Posterior cingulate gyrus (tissue), 11 donors: ENCODE results near the gene PFDN1.
"Not testable (repeated sequence)": the region's sequence is repeated elsewhere in the genome, so short reads cannot be mapped to it uniquely, and the experiment has no call there.

Source experiments
- DNase-seq, 10 donors: peaks; one replicate each; pipeline versions ENCODE4 v3.0.0 to v3.0.0-alpha.2; 2020 to 2021; ENCODE audit warnings: mixed read lengths in 3 of 10
- intact Hi-C: fragments of 100-400 bp; cut with DNase I; formaldehyde crosslinking; loops from one replicate; pipeline ENCODE4 v1.15.1; 2023

PFDN1 gene

GRCh38 chr5:140220698-140221064 is 82.2 kb downstream of the PFDN1 start:
- DNase-seq, result peak in 1 of 10 donors; percentile 54
- intact Hi-C loops, result no loop called here

- no peak for DNase-seq
- intact Hi-C loops, result no loop called here
Observed at GRCh38 chr5:140220032-140220697, 82.7 kb downstream of the PFDN1 start.

- intact Hi-C loops, result no loop called here
Observed at GRCh38 chr5:140219068-140219991, 83.6 kb downstream of the PFDN1 start.

GRCh38 chr5:140217299-140218026 is 85.4 kb downstream of the PFDN1 start:
- no peak for DNase-seq
- intact Hi-C loops, result no loop called here

More at GRCh38 chr5:140219068-140219991, 83.6 kb downstream of the PFDN1 start:
- no peak for DNase-seq

GRCh38 chr5:140216478-140217074 is 86.3 kb downstream of the PFDN1 start:
- intact Hi-C loops, result no loop called here
- DNase-seq, result no peak

GRCh38 chr5:140215276-140215675 is 87.6 kb downstream of the PFDN1 start:
- no peak for DNase-seq
- intact Hi-C loops, result no loop called here

GRCh38 chr5:140214831-140215230 is 88.1 kb downstream of the PFDN1 start:
- DNase-seq, result no peak
- intact Hi-C loops, result no loop called here

GRCh38 chr5:140213370-140213983 is 89.4 kb downstream of the PFDN1 start:
- DNase-seq, result no peak
- intact Hi-C loops, result no loop called here

- no peak for DNase-seq
- intact Hi-C loops, result no loop called here
Observed at GRCh38 chr5:140208065-140208464, 94.8 kb downstream of the PFDN1 start.

GRCh38 chr5:140207250-140207964 is 95.5 kb downstream of the PFDN1 start:
- intact Hi-C loops, result no loop called here
- no peak for DNase-seq

GRCh38 chr5:140205952-140206351 is 96.9 kb downstream of the PFDN1 start:
- intact Hi-C loops, result no loop called here
- no peak for DNase-seq

GRCh38 chr5:140205216-140205615 is 97.7 kb downstream of the PFDN1 start:
- intact Hi-C loops, result no loop called here
- no peak for DNase-seq

GRCh38 chr5:140202610-140203009 is 100.3 kb downstream of the PFDN1 start:
- intact Hi-C loops, result no loop called here
- no peak for DNase-seq

- intact Hi-C loops, result no loop called here
- no peak for DNase-seq
Observed at GRCh38 chr5:140202078-140202477, 100.8 kb downstream of the PFDN1 start.

- intact Hi-C loops, DNase-seq: not testable (repeated sequence)
Observed at GRCh38 chr5:140198915-140199314, 104.0 kb downstream of the PFDN1 start.

GRCh38 chr5:140197023-140197422 is 105.9 kb downstream of the PFDN1 start:
- no peak for DNase-seq
- intact Hi-C loops, result no loop called here

GRCh38 chr5:140196115-140196814 is 106.6 kb downstream of the PFDN1 start:
- intact Hi-C loops, result no loop called here
- no peak for DNase-seq
